GM18520 (cell line): ENCODE results near the gene RAPGEF1.
"Not testable (repeated sequence)": the region's sequence is repeated elsewhere in the genome, so short reads cannot be mapped to it uniquely, and the experiment has no call there.

Experiments used
- ATAC-seq: cut with Tn5 transposase; IDR thresholded peaks from one replicate; pipeline ENCODE4 v1.9.1; 2021; ENCODE audit not compliant: unreplicated experiment

The RAPGEF1 gene

GRCh38 chr9:131692612-131693562 is 47.0 kb downstream of the RAPGEF1 start:
- no peak for ATAC-seq

GRCh38 chr9:131691969-131692611 is 47.8 kb downstream of the RAPGEF1 start:
- ATAC-seq: no peak

GRCh38 chr9:131690941-131691573 is 48.8 kb downstream of the RAPGEF1 start:
- ATAC-seq: no peak

GRCh38 chr9:131690462-131690861 is 49.4 kb downstream of the RAPGEF1 start:
- ATAC-seq: no peak

- no peak for ATAC-seq
Observed at GRCh38 chr9:131688377-131688776, 51.5 kb downstream of the RAPGEF1 start.

GRCh38 chr9:131685753-131686706 is 53.8 kb downstream of the RAPGEF1 start:
- peak; percentile 71 for ATAC-seq

- ATAC-seq: not testable (repeated sequence)
Observed at GRCh38 chr9:131683094-131683493, 56.8 kb downstream of the RAPGEF1 start.

GRCh38 chr9:131682261-131682660 is 57.6 kb downstream of the RAPGEF1 start:
- no peak for ATAC-seq

- not testable (repeated sequence) for ATAC-seq
Observed at GRCh38 chr9:131681826-131682225, 58.0 kb downstream of the RAPGEF1 start.

- ATAC-seq: not testable (repeated sequence)
Observed at GRCh38 chr9:131681108-131681507, 58.8 kb downstream of the RAPGEF1 start.

- no peak for ATAC-seq
Observed at GRCh38 chr9:131679261-131680020, 60.4 kb downstream of the RAPGEF1 start.

GRCh38 chr9:131678499-131679111 is 61.3 kb downstream of the RAPGEF1 start:
- peak; percentile 76 for ATAC-seq

GRCh38 chr9:131677444-131678180 is 62.3 kb downstream of the RAPGEF1 start:
- no peak for ATAC-seq

- no peak for ATAC-seq
Observed at GRCh38 chr9:131677049-131677443, 62.8 kb downstream of the RAPGEF1 start.

GRCh38 chr9:131676431-131676972 is 63.4 kb downstream of the RAPGEF1 start:
- ATAC-seq: no peak

GRCh38 chr9:131675437-131676022 is 64.3 kb downstream of the RAPGEF1 start:
- ATAC-seq: no peak

- ATAC-seq: no peak
Observed at GRCh38 chr9:131674425-131675421, 65.2 kb downstream of the RAPGEF1 start.
